SW 1271 (cell line): ENCODE data around the gene C4orf54.

Source experiments
- DNase-seq, 2 experiments: peaks; one replicate each; lab custom pipeline; 2025; lab: John Stamatoyannopoulos, UW

C4orf54 gene

GRCh38 chr4:99657798-99658197 is at the start of gene C4orf54:
Gene C4orf54, minus strand, starts transcription at chr4:99657828. Its CDS starts 3,180 bp downstream, at chr4:99654648.
- DNase-seq, result no peak

DNA sequence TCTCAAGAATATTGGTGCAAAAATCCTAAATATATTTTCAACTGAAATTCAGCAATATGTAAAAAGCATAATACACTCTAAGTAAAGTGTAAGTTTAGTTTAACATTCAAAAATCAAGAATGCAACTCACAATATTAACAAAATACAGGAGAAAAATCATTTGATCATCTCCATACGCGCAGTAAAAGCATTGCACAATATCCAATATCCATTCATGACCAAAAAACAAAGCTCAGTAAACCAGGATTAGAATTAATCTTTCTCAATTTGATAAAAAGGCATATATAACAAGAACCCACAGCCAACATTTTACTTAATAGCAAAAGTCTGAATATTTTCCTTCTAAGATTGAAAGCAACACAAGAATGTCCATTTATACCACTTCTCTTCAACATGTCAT is 48.3 kb upstream of the C4orf54 start:
- no peak for DNase-seq

GRCh38 chr4:99696801-99697200 is 39.2 kb upstream of the C4orf54 start:
- no peak for DNase-seq

- no peak for DNase-seq
Observed at GRCh38 chr4:99693140-99693539, 35.5 kb upstream of the C4orf54 start.

DNA sequence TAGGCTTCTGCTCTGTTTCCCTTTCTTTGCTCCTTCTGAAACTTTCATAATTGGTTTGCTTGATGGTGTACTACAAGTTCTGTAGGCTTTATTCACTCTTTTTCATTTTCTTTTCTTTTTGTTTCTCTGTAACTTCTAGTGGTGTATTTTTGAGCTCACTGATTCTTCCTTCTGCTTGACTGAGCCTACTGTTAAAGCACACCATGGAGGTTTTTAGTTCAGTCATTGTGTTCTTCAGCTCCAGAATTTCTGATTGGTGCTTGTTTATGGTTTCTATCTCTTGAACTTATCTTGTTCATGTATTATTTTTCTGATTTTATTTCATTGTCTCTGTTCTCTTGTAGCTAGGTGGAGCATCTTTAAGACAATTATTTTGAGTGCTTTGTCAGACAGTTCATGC is 33.4 kb upstream of the C4orf54 start:
- no peak for DNase-seq

DNA sequence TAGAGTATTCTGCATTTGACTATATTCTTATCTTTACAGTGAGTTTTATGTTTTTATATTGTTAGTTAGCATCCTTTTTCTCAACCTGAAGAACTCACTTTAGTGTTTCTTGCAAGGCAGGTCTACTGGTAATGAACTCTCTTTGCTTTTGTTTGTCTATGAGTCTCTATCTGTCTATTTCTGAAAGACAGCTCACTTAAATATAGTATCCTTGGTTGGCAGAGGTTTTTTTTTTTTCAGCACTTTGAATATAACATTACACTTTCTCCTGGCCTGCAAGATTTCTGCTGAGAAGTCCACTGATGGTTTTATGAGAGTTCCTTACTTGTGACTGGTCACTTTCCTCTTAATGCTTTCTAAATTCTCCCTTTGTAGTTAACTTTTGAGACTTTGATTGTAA is 32.8 kb upstream of the C4orf54 start:
- no peak for DNase-seq

DNA sequence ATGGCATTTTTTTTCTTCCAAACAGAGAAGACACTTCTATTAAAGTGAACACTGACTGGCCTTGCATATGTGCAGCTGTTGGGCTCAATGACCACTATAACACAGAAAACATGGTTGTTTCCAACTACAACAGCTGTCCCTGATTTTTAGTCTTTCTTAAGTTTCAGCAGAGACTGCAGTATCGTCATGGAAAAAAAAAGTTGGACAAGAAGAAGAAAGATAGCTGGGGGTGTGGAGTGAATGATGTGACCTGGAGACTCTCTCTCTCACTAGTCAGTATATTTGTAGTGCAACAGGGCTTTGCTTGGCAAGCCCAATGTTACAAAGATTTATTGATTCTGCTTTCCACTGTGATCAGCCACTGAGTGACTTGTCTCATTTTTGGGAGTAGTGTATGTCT is 29.5 kb upstream of the C4orf54 start:
- DNase-seq, result no peak

GRCh38 chr4:99685234-99685633 is 27.6 kb upstream of the C4orf54 start:
- DNase-seq, result no peak

- no peak for DNase-seq
Observed at GRCh38 chr4:99683895-99684294, 26.3 kb upstream of the C4orf54 start.

DNA sequence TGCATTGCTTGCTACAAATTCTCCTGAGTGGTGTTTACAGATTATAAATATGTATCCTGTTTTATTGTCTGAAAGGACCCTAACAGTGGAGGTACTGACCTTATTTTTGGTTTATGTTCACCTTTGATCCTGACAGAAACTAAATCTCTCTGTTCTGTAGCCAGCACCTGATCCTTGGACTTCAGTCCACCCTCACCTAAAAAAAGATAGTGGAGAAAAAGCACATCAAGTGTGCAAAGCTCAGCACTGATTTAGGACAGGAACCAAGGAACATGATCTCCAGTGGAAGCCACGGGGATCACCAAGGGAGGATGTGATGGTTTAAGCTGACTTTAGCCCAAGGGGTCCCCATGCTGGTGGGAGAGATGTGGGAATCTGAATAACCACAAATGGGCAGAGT is 22.3 kb upstream of the C4orf54 start:
- DNase-seq, result no peak

- DNase-seq, result no peak
Observed at GRCh38 chr4:99679204-99679603, 21.6 kb upstream of the C4orf54 start.

- no peak for DNase-seq
Observed at GRCh38 chr4:99677161-99677560, 19.5 kb upstream of the C4orf54 start.

DNA sequence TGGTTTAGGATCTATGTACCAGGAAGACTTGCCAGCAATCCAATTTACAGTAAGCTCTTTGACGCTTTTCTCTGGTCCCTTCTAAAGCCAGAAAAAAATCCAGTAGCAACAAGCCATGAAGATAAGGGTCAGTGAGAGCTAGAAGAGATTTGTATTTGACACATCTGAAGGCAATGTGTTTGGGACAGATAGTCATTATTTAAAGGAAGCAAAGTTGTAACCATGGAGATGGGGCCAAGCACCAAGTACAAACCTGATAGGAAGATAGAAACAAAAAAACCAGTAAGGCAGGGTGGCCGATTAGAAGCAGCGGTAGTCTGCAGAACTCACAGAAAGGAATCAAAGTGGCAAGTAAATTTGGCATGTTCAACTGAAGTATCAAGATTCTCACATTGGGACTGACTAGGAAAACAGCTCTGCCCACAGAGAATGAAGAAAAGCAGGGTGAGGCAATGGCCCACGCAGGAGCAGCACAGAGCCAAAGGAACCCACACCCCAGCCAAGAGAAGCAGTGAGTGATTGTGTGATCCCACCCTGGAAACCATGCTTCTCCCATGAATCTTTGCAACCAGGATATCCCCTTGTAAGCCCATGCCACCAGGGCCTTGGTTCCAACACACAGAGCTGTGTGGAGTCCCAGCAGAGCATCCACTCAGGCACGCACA is 12.9 kb upstream of the C4orf54 start:
- DNase-seq, result no peak

- DNase-seq, result no peak
Observed at GRCh38 chr4:99669084-99669483, 11.5 kb upstream of the C4orf54 start.

GRCh38 chr4:99668472-99668871 is 10.8 kb upstream of the C4orf54 start:
- no peak for DNase-seq

- DNase-seq, result no peak
Observed at GRCh38 chr4:99665983-99666382, 8.4 kb upstream of the C4orf54 start.

DNA sequence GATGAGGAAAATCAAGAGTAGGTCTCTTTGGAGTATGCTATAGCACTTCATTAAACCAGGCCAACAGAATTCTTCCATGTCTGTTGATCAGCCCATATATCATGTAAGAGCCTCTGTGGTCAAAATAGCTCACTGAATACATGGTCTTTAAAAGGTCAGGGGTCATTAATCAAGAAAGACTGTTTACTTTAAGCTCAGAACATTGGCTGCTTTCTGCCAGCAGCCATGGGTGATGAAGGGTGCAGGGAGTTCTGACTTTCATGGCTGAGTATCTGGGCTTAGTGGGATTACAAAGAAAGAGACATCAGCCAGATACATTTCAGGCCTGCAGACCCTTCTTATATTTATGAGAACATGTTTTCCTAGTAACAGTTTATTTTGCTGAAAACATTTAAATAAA is 7.1 kb upstream of the C4orf54 start:
- DNase-seq, result no peak

- DNase-seq, result no peak
Observed at GRCh38 chr4:99661907-99662306, 4.3 kb upstream of the C4orf54 start.

DNA sequence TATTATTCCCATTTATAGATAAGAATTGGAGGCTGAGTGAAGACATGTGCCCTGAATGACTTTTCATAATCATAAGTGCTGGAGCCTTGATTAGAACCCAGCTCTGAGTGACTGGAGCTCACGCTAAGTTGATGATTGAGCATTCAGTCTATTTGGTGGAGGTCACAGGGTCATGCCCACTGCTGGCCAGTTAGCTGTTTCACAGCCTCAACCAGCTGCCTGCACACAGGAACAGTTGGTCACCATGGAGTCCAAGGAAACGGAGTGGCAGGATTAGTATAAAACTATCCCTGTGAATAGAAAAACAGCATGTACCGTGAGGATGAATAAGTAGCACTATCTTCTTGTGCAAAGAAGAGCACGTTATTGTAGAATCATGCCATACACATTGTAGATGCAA is 1.0 kb upstream of the C4orf54 start:
- DNase-seq, result no peak

DNA sequence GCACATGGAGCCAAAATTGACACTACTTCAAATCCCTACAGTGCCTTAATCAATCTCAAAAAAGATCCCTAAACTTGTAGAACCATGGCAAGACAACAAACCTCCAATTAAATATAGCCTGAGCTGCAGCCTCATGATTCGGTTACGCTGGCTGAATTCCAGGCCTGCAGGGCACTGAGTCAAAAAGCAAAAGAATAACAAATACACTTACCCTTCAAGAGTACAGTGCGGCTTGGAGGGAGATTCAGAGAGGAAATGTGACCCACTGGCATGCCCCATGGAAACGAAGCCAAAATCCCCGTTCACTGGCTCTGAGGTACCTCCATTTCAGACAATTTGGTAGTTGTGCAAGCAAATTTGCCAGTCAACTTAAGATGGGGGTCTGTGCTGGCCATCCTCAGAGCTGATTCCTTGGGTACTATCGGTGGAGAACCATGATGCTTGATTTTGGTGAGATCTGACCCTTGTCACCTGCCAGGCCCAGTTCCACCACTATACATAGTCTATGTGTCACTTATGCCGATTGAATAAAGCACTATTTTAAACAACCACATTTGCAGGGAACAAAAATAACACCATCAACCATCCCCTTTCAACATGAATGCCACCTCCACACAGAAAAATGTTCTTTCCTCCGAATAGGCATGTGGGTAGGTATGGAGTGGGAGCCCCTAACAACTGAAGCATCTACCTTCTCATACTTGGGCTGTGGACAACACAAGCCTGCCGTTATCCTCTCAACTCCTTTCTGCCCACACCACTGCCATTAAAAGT is 2.1 kb downstream of the C4orf54 start:
- no peak for DNase-seq

DNA sequence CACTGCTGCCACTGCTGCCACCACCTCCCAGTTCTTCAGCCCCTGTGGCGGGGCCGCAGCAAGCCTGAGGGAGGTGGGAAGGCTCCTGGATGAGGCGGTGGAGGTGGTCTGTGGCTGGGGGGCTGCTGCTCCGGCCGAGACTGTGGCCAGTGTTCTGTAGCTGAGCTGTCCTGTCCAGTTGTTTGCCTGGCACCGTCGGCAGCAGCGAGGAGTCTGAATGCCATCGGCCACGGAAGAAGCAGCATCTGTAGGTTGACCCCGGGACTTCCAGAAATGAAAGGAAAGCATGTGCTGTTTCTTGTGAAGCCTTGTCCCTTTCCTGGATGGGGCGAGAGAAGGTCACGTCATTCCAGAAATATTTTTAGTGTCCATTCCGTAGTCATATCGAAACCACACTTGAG is 3.3 kb downstream of the C4orf54 start:
- DNase-seq, result no peak

DNA sequence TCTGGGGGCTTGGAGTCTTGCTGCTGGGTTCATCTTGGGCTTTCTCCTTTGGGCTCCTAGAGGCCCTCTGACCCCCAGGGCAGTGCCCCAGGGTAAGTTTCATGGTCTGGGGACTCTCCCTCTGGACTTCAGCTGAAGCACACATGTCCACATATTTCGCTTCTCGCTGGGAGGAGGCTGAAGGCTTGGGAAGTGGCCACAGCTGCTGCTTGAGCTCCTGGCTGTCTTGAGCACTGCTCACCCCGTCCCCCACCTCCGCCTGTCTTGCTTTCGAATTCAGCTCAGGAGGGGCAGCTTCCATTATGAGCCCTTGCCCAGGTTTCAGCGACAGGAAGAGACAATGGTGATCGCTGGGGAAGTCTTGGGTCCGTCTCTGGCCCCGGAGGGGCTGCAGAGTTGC is 3.7 kb downstream of the C4orf54 start:
- DNase-seq, result no peak

DNA sequence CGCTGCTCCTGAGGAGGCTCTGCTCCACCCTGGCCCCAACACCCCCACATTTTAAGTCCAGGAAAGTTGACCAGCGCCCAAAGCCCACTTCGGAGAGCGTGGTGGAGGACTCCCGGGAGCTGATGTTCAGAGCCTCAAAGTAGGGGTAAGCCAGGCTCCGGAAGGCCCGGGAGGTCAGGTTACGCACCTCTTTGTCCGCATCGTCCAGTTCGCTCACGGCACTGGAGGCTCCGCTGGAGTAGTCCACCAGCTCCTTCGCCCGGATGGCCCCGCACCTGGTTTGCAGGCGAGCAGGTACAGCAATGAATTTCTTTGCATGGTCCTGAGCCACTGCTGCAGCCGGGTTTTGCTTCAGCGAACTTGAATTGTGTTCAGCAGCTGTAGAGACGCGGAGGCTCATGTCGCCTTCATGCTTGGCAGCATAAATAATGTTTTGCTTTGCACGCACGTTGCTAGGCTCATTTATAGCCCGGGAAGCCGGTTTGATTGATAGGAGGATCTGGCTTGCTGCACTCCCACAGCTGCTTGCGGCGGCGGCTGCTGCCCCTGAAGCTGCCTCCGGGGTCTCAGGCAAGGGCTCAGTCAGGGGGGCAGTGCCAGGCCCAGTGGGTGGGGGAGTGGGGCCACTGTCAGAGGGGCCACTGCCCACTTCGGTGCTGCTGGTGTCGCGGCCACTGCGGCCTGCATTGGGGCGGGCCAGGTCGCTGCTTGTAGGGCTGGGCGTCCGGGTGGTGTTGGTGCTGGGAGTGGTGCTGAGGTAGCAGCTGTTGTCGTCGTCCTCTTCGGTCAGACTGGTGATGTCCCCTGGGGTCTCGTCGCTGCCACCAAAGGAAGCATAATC is 4.8 kb downstream of the C4orf54 start:
- no peak for DNase-seq
